HG02852 (cell line): Measurements from ENCODE around the gene RP2.

Experiments
- ATAC-seq: cut with Tn5 transposase; IDR thresholded peaks from one replicate; pipeline ENCODE4 v1.9.1; 2021; ENCODE audit warnings: mild to moderate bottlenecking, moderate library complexity; ENCODE audit not compliant: unreplicated experiment

Gene RP2

DNA sequence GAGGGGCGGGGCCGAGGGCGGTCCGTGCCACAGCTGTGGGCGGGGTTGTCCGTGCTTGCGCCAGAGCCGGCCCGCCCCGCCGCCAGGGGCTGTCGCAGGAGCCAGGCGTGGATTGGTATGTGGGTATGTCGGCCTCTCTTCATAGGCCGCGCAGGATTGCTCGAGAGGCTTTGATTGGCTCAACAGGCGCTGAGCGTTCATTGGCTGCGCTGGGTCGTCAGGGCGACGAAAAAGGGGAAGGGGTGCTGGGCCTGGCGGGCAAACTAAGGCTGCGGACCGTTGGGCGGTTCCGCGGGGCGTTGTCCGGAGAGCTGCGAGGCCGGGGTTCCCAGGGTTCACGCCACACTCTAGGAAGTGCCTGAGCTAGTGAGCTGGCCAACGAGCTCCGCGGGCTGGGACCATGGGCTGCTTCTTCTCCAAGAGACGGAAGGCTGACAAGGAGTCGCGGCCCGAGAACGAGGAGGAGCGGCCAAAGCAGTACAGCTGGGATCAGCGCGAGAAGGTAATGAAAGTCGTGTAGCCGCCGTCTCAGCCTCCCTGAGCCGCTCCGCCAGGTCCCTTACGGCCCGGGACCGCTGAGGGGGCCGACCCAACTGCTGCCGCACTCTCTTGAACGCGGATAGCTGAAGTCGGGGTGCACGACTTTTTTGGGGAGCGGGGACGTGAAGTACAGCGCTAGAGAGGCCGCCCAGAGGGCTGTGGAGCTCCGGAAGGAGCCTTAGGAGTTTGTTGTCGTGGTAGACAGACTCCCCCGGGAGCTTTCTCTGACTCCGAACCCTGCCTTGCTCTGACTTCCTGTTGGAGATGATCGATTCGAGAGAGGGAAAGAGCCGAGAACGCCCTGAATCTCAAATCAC is at the start of gene RP2:
TSS of gene RP2 (plus strand) at position 343 of the 857 bp plus-strand sequence. CDS start at position 401, 58 bp downstream.
- ATAC-seq = peak; percentile 96

DNA sequence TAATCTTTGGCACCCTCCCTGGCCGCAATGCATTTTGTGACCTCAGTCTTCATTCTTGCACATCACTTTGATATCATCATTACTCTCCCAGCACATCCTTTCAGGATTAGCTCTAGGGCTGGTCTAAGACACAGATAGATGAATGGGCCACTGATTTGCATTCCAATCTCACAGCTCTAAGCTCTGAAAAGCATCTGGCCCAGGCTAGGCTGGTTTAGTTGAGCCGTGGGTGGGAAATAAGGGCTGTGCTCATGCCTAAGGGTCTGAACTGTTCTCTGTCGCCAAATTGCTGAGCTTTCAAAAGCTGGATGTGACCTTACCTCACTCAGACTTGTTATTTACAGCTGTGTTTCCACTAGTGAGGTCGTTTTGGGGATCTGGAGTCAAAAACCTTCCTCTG is 47.9 kb upstream of the RP2 start:
- no peak for ATAC-seq

DNA sequence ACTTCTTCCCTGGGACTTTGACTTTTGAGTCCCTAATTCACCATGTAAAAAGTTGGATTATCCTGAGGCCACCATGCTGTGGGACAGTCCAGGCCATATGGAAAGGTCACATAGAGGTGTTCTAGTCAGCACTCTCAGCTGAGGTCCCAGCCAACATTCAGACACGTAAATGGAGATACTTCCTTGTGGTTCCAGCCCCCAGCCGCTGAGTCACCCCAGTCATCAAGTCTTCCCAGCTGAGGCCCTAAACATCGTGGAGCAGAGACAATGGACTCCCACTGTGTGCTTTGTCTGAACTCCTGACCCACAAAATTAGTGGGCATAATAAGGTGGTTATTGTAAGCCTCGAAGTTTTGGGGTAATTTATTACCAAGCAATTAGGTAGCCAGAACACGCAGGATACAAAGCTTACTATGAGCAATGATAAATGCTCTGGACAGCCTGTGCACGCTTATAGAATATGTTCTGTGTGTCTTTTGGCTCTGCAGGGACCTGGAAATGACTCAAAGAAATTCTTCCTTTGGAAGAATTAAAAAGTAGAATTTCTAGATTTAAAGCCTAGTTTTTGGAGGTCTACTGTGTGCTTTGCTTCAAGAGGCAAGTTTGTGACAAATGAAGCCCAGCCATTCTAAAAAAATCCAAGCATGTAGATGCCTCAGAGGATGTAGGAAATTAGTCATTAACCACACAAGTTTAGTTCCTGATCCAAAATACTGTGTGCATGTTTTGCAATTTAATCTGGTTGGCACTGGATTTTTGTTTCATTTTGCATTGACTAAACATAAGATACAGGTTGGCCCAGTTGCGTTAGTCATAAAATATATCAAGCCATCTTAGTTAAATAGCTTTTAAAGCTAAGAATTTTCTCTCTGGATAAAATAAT is 44.7 kb upstream of the RP2 start:
- peak; percentile 60 for ATAC-seq

DNA sequence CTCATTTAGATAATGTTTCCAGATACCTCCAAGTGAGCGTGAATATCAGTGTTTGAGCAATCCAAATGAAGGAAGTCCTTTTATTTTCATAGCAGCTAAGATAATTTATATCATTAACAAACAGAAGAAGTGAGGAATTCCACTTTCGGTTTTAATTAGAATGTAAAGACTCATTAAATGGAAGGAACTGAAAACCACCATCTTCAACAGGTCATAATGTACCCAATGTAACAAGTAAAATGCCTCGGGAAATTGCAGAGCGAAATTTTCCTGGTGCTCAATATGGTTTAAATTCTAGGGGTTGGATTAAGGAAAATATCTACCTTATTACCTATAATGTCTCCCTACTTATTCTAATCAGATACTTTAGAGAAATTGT is 44.0 kb upstream of the RP2 start:
- no peak for ATAC-seq

DNA sequence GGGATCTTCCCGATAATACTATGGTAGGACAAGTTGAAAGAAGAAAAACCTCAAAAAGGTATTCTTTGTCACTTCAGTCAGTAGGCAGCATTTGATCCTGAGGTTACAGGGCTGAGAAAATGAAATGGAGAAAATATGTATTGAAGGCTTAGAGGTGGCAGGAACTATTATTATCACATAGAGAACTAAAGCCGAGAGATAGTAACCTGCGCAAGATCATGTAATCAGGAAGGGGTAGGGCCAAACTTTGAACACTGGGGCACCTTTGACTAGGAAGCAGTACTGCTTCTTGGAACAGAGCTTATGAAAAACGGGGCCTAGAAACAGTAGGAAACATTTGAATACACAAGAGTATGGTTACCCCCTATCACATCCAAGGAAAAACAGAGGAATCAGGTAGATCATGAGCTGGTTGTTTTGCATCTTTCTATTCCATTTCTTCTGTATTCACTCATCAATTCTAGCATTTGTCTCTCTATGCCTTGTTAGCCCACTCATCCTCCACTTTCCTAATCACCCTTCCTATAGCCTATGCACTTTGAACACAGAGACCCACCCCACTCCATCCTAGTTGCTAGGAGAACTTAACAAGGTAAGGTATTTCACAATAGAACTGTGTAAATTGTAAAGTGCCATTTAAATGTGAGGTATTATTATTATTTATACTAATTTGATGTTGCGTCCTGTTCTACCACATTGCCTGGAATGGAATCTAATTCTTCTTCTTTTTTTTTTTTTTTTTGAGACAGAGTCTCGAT is 43.3 kb upstream of the RP2 start:
- ATAC-seq = no peak

DNA sequence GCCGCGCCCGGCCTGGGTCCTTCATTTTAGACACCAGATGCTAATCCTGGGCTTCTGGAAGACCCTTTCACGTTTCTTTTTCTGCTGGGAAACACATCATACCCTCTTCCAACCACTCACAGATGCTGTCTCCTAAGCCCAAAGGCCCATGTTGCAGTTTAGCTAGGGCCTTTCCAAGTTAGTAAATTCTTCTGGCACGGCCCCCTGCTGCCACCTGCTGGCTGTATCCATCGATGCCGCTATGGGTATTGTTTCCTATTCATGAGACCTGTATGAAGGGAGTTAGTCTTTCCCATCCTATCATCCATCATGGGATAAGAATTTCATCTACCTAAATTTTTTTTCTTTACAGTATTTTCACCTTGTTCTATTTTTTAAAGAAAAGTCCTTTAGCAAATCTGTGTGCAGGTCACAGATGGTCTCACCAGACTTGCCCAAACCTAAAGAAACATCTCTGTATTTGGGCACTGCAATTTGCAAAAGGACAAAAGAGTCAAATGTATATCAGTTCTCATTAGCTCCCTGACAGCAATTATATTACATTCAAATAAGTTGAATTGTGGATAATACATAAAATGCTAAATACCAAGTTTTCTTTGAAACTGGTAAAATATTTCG is 40.2 kb upstream of the RP2 start:
- no peak for ATAC-seq

DNA sequence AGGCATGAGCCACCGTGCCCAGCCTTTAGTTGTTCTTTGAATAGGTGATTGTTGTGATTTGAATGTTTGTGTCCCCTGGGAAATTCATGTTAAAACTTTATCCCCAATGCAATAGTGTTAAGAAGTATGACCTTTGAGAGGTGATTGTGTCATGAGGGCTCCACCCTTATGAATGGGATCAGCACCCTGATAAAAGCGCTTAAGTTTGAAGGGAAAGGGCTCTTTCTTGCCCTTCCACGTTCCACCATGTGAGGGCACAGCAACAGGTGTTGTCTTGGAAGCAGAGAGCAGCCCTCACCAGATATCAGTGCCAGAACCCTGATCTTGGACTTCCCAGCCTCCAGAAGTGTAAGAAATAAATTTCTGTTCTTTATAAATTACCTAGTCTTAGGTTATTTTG is 33.7 kb upstream of the RP2 start:
- no peak for ATAC-seq

DNA sequence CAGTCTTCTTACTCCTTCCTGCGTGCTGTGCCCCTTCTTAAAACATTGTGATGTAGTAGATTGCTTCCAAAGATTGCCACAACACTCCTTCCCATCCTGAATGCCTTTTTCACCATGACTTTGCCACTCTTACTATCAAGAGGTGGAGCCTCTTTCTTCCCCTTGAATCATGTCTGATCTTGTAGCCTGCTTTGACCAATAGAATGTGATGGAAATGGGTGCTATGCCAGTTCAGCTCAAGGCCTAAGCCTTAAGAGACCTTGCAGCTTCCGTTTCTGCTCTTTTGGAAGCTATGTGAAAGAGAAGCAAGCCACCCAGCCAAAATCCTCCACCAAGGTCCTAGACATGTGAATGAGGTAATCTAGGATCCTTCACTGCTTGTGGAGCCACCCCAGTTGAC is 31.6 kb upstream of the RP2 start:
- ATAC-seq = no peak

DNA sequence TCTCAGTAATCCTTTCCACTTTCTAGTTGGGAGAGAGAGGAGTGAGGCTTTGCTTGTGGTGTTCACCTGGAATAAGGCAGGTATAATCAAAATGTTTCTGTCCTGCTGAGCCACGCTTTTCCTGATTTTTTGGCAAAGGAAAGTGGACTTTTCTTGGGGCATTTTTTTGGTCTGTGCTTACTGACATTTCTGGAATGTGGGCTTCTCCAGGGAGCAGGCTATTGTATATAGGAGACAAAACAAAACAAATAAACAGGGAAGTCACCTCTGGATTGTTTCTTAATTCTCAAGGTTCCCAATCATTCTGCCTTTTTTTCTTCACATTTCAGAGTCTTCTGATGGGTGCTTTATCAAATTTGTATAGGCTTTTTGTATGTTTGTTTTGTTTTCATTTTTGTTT is 25.7 kb upstream of the RP2 start:
- ATAC-seq = no peak

DNA sequence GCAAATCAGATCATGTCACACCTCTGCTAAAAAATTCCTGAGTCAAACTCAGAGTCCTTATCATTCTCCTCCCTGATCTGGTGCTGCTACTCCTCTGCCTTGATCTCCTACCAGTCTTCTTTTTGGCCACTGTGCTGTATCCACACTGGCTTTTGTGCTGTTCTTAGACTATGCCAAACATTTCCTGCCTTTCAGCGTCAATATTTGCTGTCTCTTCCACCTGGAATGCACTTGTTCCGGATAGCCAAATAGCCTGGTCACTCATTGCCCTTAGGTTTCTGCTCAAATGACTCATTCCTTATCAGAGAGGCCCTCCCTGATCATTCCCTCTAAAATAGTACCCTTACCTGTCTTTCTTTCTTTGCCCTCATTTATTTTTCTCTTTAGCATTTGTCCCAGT is 24.4 kb upstream of the RP2 start:
- no peak for ATAC-seq

DNA sequence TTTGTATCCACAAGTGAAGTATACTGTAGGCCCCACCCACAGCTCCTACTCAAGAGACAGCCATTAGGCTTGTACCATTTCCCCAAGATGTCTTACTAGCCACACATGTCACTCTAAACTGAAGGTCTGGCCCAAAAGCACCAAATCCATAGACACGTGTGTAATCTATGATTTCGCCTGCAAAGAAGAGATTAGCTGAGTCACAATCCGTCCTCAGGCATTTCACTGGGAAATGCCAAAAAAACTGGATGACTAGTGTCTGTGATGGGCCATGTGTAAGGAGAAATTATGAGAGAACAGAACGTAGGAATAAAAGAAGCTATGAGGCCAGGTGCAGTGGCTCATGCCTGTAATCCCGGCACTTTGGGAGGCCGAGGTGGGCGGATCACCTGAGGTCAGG is 21.9 kb upstream of the RP2 start:
- no peak for ATAC-seq

DNA sequence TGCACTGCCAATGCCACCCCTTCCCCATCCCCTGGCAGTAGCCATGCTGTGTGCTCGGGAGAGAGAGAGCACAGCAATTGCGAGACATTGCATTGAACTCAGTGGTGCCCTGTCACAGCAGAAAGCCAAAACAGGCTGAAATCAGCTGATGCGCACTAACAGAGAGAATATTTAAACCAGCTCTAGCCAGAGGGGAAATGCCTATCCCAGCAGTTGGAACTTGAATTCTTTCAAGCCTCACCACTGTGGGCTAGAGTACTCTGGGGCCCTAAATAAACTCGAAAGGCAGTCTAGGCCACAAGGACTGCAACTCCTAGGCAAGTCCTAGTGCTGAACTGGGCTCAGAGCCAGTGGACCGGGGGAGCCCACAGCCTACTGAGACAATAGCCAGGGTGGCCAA is 17.7 kb upstream of the RP2 start:
- no peak for ATAC-seq

DNA sequence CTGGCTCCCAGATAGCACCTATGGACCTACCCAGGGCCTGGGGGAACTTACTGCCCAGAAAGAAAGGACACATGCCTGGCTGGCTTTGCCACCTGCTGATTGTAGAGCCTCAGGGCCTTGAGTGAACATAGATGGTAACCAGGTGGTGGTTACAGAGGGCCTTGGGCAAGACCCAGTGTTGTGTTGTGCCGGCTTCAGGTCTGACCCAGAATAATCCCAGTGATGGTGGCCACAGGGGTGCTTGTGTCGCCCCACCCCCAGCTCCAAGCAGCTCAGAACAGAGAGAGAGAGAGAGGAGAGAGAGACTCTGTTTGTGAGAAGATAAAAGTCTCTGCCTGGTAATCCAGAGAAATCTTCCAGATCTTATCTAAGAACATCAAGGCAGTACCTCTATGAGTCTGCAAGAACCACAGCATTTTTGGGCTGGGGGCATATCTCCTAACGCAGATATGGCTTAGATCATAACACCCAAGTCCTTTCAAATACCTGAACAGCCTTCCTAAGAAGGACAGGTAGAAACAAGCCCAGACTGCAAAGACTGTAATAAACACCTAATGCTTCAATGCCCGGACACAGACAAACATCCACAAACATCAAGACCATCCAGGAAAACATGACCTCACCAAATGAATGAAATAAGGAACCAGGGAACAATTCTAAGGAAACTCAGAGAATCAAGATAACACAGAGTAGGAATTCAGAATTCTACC is 16.3 kb upstream of the RP2 start:
- ATAC-seq = no peak

DNA sequence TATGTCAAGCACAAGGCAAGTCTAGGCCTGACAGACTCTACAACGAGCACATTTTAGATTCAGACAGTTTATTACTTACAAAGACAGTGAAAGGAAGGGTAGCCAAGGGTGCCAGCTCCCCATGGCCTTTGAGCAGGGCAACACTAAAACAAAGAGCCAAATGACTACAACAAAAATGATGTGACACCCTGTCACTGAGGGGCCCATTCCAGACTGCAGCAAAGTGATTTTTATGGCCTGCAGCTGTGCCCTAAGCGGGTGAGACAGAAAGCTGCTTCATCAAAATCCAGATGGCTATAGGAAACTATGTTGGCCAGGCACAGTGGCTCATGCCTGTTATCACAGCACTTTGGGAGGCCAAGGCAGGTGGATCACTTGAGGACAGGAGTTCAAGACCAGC is 13.4 kb upstream of the RP2 start:
- no peak for ATAC-seq

DNA sequence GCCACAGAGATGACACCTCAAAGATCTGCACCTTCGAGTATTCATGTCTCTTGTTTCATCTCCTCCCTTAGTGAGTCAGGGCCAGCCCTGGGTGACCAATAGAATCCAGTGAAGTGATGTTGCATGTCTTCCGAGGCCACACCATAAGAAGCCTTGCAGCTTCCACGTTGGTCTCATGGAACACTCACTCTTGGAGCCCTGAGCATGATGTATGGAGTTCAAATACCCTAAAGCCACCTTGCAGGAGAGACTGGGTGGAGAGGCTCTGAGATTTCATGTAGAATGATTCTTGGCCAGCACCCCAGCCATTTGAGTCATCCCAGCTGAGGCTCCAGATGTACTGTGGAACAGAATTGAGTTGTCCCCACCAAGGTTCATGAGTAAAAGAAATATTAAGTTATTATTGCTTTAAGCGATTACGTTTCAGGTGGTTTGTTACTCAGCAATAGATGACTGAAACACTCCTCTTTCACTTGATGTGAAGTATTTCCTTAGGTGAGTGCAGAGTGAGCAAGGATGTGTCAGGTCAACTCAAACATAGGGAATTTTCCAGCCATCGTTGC is 5.0 kb upstream of the RP2 start:
- no peak for ATAC-seq

DNA sequence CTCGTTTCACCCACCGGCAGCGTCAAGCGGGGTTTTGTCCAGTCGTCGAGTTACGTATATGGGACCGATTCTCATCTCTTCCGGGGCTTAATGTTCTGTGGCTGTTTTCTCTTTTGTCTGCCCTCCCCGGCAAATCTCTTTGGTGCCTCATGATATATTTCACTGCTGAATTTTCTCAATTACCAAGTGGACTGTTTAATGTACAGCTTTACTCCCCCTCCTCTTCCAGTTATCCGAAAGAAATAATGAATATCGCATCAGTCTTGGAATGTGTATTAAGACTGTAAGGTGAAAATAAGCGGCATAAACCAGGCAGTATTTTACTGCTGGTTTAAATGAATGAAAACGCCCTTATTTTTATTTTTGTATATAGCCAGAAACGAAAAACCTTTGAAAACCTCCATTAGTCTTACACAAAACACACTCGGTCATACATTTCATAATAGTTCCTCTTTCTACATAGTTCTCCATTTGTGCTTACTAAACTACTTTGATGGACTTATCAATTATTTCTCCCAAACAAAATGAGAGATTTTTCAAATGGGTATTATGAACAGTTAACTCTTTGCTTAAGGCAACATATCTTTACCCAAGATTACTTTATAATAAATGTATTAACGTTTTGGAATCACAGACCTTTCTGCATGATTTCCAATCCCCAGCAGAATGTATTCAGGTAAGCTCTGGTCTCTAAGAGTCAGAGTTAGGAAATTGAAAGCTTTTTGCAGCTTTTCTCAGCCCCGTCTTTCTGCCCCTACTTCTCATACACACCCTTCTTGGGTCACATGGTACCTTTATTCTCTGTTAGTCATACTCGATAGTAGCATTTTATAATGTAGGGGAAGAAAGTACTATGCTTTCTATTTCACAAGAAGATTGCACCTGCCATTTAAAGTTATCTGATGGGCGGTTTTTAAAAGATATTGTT is 979 bp downstream of the RP2 start:
- no peak for ATAC-seq

DNA sequence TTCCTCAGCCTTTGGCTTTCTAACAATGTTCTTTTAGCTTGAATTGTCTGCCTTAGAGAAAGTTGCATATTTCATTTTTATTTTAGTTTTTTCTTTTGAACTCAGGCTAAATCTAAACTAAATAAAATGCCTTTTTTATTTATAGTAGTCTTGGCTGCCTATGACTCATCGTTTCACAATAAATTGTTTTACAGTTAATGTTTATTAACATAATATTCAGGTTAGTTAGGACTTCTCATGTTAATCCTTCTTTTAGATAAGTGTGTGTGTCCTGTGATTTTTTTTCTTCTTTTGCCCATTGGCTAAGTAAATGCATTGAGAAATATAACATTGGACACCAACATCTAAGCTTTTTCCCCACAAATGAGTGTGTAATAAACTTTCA is 1.6 kb downstream of the RP2 start:
- ATAC-seq = no peak

DNA sequence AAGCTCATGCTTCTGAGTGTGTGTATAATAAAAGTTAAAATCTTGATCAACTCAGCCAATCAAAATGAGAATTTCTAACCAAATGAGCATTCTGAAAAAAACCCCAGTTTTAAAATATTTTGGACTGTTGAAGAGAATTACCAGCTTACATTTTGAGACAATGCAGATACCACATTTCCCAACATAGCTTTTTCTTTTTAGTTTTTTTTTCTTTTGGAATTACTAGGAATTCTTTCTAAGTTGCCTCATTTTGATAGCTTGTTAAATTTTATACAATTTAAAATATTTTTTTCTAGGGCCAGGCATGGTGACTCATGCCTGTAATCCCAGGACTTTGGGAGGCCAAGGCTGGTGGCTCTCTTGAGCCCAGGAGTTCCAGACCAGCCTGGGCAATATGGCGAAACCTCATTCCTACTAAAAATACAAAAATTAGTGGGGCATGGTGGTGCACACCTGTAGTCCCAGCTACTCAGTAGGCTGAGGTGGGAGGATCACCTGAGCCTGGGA is 2.2 kb downstream of the RP2 start:
- ATAC-seq = no peak

DNA sequence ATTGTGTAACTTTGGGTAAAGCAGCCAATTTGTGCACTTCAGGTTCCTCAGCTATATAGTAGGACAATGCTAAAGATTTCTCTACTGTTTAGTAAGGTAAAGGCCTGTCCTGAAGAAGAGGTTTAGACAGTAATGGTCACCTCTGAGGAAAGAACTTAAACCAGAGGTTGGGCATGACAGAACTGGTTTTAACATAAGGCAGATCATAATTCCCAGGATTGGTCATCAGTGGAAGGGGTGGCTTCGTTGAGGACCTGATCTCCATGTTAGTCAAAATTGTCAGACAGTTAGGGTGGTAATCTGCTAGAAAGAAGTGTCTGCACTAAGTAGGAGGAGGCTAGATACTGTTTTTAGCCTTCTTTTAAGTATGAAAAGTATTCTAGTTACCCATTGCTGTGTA is 4.1 kb downstream of the RP2 start:
- no peak for ATAC-seq
